Dermis blood vessel endothelial cell (primary cell): ENCODE data around the gene SARDH. TPM values are rescaled to one million over a fixed set of nuclear protein-coding genes. Genes with fewer than 3 reads are reported as not detected.
"Not testable (repeated sequence)": the region's sequence is repeated elsewhere in the genome, so short reads cannot be mapped to it uniquely, and the experiment has no call there.

Experiments
- DNase-seq: peaks from one replicate; pipeline ENCODE4 v3.0.0; 2010
- total RNA-seq: library from RNA; depleted of rRNA; stranded (reverse); fragments of >200 nt; gene quantifications from 2 replicates; pipeline ENCODE4 v1.2.3, GENCODE V29; 2014

SARDH gene
- total RNA-seq, 1 donor from 2014 or later: 0.34 TPM

DNA sequence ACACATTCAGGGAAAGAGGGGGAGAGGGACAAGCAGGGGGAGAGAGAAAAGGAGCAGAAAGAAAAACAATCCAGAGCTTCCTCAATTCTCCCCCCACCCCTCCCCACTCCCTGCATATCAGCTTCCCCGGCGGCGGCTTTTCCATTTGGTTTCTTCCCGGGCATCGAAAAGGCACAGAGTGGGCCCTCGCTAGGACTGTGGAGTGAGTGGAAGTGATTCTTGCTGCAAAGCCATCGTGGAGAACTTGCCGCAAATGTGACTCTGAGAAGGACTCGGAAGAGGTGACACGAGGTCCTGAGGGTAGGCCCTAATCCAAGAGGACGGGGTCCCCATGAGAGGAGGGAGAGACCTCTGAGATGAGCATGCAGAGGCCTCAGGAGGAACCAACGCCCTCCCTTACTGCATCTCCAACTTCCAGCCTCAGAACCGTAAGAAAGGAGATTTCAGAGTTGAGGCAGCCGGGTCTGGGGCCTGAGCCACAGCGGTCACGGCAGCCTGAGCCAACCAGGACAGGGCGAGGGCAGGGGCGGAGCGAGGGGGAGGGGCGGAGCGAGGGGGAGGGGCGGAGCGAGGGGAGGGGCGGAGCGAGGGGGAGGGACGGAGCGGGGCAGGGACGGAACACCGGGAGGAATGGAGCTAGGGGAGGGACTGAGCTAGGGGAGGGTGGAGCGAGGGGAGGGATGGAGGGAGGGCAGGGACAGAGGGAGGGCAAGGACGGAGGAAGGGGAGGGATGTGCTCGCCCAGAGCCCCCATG, 21.2 kb upstream of the SARDH start:
- no peak for DNase-seq

DNA sequence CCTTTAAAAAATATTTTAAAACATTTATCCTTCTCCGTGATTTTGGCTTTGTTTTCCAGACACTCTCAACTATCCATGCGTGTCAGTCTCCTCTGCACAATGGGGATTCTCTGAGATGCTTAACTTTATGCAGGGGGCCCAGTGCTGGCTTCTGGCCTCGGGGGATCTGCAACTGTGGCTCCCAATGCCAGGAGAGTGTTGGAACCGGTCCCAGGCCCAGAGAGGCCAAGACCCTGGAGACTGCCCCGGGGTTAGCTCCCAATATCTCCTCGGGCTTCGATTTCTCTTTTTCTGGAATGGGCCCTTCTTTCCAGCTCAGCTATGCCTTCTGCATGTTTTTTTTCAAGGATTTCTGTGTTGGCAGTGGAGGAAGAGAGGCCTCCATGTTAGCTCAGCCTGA, 20.1 kb upstream of the SARDH start:
- DNase-seq: no peak

DNA sequence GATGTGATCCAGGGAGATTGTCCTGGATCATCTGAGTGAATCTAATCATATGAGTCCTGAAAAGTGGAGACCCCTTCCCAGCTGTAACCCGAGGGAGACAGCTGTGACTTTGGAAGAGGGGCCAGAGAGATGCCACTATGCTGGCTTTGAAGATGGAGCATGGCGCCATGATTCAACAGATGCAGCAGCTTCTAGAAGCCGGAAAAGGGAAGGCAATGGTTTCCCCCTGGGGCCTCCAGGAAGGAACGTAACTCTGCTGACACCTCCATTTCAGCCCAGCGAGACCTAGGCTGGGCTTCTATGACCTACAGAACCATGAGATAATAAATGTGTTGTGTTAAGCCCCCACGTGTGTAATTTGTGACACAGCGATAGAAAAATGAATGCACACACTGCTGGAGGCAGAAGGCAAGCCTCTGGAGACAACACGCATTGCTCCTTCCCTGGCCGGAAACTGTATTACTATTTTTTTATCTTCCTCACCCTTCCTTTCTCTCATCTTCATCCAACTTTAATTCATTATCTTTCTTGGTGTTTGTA, 16.6 kb upstream of the SARDH start:
- DNase-seq: no peak

DNA sequence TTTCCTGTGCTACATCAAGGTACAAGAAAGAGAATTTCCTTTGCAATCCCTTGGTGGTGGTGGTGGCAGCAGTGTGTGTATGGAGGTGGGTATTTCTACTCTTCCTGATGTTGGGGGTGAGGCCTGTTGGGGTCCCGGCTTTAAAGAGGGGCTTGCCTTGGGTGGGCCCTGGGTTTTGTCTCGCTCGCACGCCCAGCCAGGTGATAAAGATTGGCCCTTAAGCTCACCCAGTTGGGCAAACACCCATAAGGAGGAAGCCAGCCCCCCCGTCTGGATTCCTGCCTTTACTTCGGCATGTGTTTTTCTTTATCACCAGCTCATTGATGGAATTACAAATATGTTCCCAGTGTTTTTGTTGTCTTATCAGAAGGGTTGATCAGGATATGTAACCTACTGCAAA, 16.0 kb upstream of the SARDH start:
- no peak for DNase-seq

DNA sequence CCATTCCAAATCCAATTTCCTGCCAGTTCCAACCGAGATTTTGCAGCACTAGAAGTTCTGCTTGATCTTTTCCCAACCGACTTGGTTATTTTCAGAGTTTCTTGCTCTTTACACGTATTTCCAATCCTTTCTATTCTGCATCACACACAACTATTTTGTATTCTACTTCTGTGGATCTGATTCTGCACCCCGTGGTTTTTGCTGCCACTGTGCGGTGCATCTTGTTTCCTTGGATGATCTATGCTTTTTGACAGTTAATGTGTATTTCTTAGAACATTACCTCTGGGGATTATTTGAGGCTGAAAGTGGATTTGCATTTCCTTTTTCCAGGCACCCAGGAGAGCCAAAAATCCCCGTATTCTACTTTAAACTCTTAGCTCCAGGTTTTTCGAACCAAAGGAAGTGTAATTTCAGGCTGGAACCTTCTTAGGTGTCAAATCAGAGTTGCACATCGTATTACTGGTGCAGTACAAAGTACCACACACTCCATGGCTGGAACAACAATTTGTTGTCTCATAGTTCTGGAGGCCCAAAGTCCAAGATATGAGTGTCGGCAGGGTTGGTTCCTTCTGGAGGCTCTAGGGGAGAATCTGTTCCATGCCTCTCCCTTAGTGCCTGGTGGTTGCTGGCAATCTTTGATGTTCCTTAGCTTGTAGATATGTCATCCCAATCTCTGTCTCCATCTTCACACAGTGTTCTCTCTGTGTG, 14.7 kb upstream of the SARDH start:
- no peak for DNase-seq

DNA sequence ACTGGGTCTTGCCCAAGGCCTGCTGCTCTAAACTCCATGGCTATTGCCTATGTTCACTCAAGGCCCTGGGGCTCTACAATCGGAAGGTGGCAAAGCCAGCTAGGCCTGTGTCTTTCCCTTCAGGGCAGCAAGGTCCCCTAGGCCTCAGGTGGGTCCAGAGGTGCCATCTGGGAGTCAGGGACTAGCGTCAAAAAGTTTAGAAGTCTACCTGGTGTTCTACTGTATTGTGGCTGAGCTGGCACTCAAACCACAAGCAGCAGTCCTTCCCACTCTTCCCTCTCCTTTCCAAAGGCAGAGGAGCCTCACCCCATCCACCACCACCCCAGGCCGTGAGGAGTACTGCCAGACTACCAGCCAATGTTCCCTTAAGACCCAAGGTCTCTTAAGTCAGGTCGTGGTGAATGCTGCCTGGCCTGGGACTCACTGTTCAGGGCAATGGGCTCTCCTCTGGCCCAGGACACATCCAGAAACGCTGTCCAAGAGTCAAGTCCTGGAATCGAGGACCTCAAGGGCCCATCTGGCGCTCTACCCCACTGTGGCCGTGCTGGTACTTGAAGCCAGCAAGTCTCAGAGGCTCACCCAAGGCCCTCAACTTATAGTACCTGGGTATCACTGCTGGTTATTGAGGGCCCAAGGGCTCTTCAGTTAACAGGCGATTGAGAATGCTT, 13.0 kb upstream of the SARDH start:
- no peak for DNase-seq

DNA sequence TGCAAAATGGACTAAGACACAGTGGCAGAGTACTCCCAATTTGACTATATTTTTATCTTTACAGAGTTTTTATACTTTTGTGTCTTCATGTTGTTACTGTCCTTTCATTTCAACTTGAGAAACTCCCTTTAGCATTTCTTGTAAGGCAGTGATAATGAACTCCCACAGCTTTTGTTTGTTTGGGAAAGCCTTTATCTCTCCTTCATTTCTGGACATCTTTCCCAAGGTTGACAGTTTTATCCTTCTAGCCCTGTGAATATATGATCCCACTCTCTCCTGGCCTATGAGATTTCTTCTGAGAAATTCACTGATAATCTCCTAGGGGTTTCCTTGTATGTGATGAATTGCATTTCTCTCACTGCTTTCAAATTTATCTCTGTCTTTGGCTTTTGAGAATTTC, 9.2 kb upstream of the SARDH start:
- no peak for DNase-seq

DNA sequence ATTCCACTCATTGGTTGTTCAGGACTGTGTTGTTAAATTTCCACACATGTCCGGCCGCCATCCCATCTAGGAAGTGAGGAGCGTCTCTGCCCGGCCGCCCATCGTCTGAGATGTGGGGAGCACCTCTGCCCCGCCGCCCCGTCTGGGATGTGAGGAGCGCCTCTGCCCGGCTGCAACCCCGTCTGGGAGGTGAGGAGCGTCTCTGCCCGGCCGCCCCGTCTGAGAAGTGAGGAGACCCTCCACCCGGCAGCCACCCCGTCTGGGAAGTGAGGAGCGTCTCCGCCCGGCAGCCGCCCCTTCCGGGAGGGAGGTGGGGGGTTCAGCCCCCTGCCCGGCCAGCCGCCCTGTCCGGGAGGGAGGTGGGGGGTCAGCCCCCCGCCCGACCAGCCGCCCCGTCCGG, 6.4 kb upstream of the SARDH start:
- not testable (repeated sequence) for DNase-seq

DNA sequence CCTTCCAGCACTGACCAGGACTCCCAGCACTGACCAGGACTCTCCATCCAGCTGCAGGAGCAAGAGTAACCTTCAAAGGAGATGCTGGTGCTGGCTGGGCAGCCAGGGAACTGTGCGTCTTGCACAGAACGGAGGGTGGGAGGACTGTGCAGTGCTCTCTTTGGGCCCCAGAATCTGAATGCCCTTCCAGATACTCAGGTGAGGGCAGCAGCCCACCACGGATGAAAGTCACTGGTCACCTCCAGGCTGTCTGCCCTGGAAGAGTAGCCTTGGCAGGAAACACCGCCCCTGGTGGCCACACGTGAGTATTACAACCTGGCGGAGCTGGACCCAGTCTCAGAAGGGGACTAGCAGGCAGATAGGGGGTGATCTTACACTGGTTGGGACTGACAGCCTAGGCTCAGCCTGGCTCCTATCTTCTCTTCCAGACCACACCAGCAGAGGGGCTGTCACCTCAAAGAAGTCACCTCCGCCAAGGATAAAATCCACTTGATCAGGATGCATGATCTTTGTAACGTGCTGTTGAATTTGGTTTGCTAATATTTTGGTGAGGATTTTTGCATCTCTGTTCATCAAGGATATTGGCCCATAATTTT, 4.8 kb upstream of the SARDH start:
- peak; percentile 82 for DNase-seq

DNA sequence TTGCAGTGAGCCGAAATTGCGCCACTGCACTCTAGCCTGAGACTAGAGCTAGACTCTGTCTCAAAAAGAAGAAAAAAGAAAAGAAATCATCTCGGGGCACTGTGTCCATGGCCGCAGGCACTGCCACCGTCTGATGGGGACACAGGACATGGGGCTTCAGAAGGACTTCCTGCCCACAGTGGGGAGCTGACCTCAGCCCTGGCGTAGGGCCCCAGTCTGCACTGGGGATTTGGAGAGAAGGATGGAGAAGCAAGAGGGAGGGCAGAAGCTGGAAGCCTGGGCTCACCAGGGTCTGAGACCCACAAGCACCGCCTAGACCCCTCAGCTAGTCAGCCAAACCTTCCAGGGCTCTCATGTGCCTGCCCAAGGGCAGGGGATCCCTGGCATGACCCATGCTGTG, 4.1 kb upstream of the SARDH start:
- DNase-seq: no peak

DNA sequence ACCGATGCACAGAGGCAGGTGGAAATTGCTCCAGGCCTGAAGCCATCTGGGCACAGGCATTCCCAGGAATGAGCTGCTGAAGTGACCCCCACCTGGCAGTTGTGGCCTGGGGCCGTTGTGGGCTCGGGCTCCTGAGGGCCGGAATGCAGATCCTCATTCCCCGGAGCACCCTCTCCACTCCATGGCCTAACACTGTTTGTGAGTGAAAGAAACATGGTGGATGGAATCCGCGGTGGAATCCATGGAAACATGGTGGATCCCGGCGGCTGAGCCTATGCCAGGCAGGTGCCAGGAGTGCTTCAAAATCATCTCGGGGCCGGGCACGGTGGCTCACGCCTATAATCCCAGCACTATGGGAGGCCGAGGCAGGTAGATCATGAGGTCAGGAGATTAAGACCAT, 3.6 kb upstream of the SARDH start:
- no peak for DNase-seq

DNA sequence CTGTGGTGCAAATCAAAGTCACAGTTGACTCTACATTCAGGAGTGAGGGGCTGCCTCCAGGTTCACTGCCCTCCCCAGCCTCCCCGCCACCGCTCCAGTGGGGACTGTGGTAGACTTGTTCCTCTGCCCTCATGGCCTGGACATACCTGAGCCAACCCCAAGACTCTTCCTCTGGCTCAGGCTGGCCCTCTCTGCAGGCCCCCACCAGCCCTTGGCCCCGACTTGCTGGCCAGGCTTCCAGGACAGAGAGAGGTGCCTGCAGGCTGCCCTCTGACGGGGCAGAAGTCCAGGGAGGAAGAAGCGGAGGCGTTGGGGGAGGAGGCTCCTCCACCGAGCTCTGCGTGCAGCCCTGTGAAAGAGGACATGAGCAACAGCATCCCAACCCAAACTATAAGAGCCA, 2.8 kb upstream of the SARDH start:
- no peak for DNase-seq

DNA sequence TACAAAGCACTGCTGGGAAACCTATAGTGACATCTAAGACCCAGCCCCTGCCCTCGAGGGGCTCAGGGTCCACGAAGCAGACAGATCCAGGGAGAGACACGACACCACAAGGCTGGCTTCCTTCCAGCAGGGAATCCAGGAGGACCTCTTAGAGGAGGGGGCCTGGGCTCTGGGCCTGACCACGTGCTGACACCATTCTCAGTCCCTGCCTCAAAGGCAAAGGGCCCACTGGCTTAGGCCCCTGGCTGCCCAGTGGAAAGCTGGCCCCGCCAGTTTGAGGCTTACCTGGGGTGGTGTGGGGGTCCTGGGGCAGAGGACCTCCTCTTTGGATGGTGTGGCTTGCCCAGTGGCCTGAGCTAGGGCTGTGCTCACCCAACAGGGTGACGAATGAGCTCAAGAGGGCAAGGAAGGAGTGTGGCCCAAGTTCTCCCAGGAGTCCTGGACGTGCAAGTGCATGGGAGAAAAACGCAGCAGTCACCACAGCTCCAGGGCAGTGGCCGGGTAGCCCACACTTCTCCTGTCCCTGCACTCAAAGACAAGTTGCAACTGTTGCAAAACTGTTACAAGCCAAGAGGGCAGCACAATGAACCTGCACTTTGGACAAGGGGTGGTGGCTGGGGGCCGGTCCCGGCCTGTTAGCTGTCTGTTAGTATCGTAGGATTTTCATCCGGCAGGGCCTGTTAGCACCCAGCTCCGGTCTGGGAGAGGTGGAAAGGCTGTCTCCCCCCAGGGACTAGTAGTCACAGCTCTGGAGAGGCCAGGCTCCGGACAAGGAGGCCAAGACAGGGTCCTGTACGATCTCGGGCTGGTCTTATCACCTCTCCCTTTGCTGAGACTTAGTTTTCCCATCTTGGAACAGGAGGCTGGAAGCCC, 1.5 kb upstream of the SARDH start:
- DNase-seq: no peak

DNA sequence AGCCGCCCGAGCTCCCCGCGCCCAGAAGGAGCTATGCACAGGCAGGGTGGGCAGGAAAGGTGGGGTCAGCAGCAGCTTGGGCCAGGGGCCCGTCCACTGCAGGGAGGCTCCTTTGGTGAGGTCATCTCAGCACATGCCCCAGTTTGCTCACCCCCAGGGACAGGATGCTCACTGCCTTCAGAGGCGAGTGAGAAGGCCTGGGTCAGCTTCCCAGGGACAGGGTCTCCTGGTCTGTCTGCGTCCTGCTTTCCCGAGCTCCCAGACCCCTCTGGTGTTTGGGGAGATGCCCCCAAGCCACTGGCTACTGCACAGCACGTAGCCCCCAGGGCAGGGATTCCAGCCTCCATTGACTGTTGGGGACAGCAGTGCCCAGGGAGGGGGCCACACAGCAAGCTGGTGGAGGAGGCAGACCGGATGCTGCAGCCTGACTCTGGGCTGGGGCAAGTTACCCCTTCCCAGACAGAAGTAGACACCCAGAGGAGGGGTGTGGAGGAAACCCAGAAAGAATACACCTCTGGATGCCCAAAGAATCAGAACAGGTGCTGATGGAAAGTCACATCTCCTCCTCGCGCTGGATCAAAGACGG, 581 bp upstream of the SARDH start:
- no peak for DNase-seq

DNA sequence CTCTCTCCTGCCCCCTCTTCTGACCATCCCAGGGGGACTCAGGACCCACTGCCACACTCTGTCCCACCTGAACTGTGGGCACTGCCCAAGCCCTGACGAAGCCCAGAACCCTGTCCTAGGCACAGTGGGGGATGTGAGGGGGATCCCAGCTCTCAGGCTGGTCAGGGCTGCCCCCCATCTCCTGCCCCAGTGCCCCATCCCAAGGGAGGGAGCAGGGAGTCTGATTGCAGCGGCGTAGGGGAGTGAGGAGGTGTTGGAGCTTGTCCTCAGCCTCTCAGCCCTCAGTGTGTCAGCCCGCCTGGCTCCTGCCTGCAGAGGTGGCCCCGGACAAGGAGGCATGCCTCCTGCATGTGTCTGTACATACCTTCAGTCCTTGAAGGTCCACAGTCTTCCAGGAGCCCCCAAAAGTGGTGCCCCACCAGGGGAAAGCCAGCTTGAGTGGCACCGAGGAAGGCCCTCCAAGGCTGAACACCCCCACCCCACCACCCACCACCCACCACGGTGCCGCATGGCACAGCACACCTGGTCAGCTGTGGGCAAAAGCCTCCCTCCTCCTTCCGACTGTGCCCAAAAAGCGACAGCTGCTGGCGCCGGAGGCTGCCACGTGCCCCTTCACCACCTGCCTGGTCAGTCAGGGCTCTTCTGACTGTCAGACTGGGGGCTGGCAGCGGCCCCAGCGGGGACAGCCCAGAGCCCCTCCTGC, 930 bp downstream of the SARDH start:
- no peak for DNase-seq

DNA sequence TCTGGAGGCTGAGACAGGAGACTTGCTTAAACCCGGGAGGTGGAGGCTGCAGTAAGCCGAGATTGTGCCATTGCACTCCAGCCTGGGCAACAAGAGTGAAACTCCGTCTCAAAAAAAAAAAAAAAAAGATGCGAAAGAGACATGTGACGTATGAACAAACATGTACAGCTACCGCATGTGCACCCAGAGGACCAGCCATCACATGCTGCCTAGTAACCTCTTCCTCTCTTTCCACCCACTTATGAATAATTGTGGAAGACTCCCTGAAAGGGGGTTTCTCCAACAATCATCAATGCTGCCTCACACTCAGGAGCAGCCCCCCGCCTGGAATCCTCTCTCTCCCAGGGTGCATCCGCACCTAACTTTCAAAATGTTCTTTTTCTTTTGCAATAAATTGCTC, 2.2 kb downstream of the SARDH start:
- DNase-seq: no peak

DNA sequence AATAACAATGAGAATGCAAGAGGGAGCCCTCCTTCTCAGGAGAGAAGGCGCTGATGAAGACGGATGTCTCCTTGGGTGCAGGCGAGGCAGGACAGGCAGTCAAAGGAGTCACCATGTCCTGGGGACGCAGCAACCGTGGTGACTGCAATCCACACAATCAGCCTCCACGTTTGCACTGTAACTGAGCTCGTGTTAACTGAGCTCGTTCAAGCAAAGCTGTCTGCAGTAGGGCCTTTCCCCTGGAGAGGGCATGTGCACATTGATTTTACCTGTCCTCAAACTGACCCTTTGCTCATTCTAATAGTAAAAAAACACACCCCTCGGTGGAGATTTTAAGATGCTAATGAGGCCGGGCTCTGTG, 2.8 kb downstream of the SARDH start:
- DNase-seq: no peak

DNA sequence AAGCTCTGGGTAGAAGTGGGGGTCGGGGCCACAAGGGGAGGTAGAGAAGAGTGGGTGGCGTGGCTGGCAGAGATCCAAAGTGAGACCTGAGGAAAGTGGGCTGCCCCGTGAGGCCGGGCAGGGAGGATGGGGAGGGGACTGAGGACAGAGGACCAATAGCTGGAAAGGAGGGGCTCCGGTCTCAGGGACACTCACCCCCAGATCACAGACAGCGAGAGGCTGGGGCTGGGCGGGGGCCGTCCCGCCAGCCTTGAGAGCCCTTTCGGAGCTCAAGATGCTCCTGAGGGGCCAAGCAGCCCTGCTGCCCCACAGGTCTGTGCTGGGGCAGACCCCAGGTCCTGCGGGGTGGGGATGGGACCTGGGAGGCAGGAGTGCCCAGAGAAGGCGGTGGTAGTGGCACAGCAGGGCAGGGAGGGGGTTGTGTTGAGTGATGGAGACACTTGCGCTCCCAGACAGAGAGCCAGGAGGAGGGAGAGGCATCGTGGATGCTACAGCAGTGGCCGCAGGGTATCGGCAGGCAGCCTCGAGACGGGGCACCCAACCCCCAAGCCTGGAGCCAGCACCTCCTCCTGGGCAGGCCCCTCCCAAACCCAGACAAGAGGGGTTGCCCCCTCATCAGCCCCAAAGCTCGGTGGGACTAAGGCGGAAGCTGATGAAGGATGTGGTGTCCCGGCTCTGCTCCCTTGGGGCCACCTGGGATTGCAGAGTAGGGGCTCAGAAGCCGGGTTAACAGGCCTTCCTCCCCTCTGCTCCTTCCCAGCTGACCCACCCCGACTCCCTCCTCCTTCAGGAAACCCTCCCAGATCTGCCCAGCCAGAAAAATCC, 3.4 kb downstream of the SARDH start:
- DNase-seq: no peak

DNA sequence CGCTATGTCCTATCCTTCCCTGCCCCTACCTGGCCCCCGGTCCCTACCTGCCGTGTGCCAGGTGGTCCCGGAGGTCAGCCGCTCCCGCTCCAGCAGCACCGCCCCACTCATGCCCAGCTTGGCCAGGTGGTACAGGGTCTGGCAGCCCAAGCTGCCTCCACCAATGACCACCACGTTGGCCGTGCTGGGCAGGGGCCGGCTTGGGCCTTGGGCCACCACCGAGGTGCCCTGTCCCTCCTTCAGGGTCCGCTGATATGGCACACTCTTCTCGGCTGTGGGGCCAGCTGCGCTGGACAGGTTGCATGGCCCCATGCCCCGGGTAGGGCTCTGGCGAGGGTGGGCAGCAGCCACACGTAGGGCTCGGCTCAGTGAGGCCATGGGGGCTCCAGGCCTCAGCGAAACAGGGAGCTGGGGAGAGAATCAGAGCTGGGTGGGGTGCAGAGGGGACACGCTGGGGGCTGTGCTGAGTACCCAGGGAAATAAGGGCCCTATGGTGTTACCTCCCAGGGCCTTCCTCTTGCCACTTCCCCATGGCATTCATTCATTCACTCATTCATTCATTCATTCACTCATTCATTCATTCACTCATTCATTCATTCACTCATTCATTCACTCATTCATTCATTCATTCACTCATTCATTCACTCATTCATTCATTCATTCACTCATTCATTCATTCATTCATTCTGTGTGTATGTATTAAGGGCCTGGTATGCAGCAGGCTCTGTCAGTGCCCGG, 4.2 kb downstream of the SARDH start:
- no peak for DNase-seq

DNA sequence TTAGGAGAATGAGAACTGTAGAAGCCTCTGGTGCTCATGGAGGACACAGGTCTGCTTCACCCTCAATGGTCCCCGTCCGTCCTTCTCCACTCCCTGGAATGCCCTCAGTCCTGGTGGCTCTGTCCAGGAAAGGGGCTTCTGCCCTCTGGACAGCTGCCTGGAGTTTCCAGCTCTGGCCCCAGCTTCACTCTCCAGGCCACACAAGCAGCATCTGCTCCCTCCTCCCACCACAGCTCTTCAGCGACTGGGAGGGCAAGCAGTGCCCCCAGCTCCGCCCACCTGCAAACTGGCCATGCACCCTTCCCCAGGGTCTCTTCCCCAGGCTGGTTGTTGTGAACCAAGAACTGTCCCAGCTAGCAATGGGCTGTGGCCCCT, 4.7 kb downstream of the SARDH start:
- no peak for DNase-seq
